ENCODE results near the gene WDFY3. TPM values are rescaled to one million over a fixed set of nuclear protein-coding genes. Genes with fewer than 3 reads are reported as not detected.

Gene WDFY3
- total and polyA plus RNA-seq, 8 donors, result 39.4 to 137 (median 44.5) TPM

- peak in 2 of 4 donors; percentile 11 to 21 for DNase-seq
- TF ChIP-seq, protein P1, sequence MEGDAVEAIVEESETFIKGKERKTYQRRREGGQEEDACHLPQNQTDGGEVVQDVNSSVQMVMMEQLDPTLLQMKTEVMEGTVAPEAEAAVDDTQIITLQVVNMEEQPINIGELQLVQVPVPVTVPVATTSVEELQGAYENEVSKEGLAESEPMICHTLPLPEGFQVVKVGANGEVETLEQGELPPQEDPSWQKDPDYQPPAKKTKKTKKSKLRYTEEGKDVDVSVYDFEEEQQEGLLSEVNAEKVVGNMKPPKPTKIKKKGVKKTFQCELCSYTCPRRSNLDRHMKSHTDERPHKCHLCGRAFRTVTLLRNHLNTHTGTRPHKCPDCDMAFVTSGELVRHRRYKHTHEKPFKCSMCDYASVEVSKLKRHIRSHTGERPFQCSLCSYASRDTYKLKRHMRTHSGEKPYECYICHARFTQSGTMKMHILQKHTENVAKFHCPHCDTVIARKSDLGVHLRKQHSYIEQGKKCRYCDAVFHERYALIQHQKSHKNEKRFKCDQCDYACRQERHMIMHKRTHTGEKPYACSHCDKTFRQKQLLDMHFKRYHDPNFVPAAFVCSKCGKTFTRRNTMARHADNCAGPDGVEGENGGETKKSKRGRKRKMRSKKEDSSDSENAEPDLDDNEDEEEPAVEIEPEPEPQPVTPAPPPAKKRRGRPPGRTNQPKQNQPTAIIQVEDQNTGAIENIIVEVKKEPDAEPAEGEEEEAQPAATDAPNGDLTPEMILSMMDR (IDR thresholded peaks at IDR 0.05), result no peak
- intact Hi-C loops (cut with DNase I), result no loop called here
- Histone ChIP-seq H3K36me3 (no peaks in the 10 kb centered on the region), H3K27ac (peak overlapping the region in 1 of 2 donors; percentile 21), H3K4me1 (no peaks in the 10 kb centered on the region), H3K9me3 (no peaks in the 10 kb centered on the region), H3K27me3 (no peaks in the 10 kb centered on the region), H3K4me3 (no peak overlapping the region)
- ATAC-seq, result peak; percentile 50
These were observed 27.8 kb upstream of the WDFY3 start for GRCh38 chr4:84994280-84994679.

DNA sequence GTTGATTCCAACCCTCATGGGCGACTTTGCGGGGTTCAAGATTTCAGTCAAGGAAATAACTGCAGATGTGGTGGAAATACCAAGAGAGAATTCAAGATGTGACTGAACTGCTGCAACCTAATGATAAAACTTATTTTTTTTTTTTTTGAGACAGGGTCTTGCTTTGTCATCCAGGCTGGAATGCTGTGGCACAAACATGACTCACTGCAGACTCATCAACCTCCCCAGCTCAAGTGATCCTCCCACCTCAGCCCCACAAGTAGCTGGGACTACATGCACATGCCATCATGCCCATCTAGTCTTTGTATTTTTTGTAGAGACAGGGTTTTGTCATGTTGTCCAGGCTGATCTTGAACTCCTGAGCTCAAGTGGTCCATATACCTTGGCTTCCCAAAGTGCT is 19.5 kb upstream of the WDFY3 start:
- DNase-seq (no peak), ATAC-seq (no peak)
- Histone ChIP-seq H3K27ac (no peak overlapping the region), H3K36me3 (no peaks in the 10 kb centered on the region), H3K4me1 (no peaks in the 10 kb centered on the region), H3K9me3 (peaks cover 0 to 10% of the 10 kb centered on the region in 2 donors), H3K27me3 (no peaks in the 10 kb centered on the region), H3K4me3 (no peak overlapping the region)
- TF ChIP-seq, protein P1 (IDR thresholded peaks at IDR 0.05), result no peak
- intact Hi-C loops (cut with DNase I), result no loop called here

- peak overlapping the region in 1 of 2 donors; percentile 64 for H3K27ac ChIP-seq
- TF ChIP-seq, protein P1 (IDR thresholded peaks at IDR 0.05), result no peak
- H3K4me1 ChIP-seq, result peaks cover 0 to 14% of the 10 kb centered on the region in 2 donors
- H3K36me3 ChIP-seq, result no peaks in the 10 kb centered on the region
- intact Hi-C loops (cut with DNase I), result loop anchor here in 1 of 2 donors (10.0 kb wide), 1 partner anchor 393 kb away; the partner anchor contains the start of gene CDS1
- H3K4me3 ChIP-seq, result no peak overlapping the region
- H3K27me3 ChIP-seq, result no peaks in the 10 kb centered on the region
- DNase-seq (no peak), ATAC-seq (no peak)
- no peaks in the 10 kb centered on the region for H3K9me3 ChIP-seq
These were observed 10.9 kb upstream of the WDFY3 start for GRCh38 chr4:84977396-84977795.

- TF ChIP-seq, protein P1 (IDR thresholded peaks at IDR 0.05), result no peak
- no peaks in the 10 kb centered on the region for H3K27me3 ChIP-seq
- no peak overlapping the region for H3K27ac ChIP-seq
- intact Hi-C loops (cut with DNase I), result loop anchor here in 1 of 2 donors (5.0 to 10.0 kb wide), 2 partner anchors 222 to 389 kb away; partner anchors contain the start of gene CDS1
- no peak for ATAC-seq
- no peaks in the 10 kb centered on the region for H3K9me3 ChIP-seq
- H3K36me3 ChIP-seq, result no peaks in the 10 kb centered on the region
- DNase-seq, result no peak
- peaks cover 0 to 24% of the 10 kb centered on the region in 2 donors for H3K4me1 ChIP-seq
- H3K4me3 ChIP-seq, result no peak overlapping the region
These were observed 7.4 kb upstream of the WDFY3 start for GRCh38 chr4:84973856-84974255.

DNA sequence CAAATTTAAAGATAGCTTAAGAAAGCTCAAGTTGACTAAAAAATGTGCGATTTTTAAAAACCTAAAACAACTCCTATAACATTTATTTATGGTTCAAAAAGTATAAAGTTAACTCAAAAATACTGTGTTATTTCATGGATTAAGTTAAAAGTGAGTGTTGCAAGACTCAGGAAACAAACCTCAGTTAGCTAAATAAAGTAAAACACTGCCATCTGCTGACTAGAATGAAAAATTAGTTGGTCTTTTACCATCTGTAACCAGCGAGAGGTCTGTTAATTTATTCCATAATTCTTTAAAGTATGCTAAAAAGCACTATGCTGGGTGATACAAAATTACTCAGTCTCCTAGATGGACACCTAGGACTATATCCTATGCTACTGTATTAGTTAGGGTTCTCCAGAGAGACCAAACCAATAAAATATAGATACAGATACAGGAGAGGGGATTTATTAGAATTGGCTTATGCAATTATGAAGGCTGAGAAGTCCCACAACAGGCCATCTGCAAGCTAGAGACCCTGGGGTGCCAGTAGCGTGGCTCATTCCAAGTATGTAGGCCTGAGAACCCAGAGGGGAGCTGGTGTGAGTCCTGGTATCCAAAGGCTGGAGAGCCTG is 4.9 kb upstream of the WDFY3 start:
- DNase-seq (peak in 2 of 4 donors; percentile 37 to 64), ATAC-seq (peak; percentile 15)
- Histone ChIP-seq H3K27me3 (no peaks in the 10 kb centered on the region), H3K27ac (no peak overlapping the region), H3K4me1 (peaks cover 0 to 29% of the 10 kb centered on the region in 2 donors), H3K9me3 (no peaks in the 10 kb centered on the region), H3K4me3 (no peak overlapping the region), H3K36me3 (no peaks in the 10 kb centered on the region)
- TF ChIP-seq, protein P1 (IDR thresholded peaks at IDR 0.05), result peak; percentile 32 to 52
- intact Hi-C loops (cut with DNase I), result loop anchor here in 1 of 2 donors (5.0 to 10.0 kb wide), 2 partner anchors 219 to 387 kb away; partner anchors contain the start of gene CDS1
